ENCODE measurements around the gene DCTN3. TPM values are rescaled to one million over a fixed set of nuclear protein-coding genes. Genes with fewer than 3 reads are reported as not detected.
A peak's percentile ranks its signal among the peaks of the same experiment; 100 is the strongest.

Gene DCTN3
- total RNA-seq, 3 donors from 2014 or later (not counting 1 experiment from before 2014, with no cell fraction given): 135 to 171 (median 147) TPM

DNA sequence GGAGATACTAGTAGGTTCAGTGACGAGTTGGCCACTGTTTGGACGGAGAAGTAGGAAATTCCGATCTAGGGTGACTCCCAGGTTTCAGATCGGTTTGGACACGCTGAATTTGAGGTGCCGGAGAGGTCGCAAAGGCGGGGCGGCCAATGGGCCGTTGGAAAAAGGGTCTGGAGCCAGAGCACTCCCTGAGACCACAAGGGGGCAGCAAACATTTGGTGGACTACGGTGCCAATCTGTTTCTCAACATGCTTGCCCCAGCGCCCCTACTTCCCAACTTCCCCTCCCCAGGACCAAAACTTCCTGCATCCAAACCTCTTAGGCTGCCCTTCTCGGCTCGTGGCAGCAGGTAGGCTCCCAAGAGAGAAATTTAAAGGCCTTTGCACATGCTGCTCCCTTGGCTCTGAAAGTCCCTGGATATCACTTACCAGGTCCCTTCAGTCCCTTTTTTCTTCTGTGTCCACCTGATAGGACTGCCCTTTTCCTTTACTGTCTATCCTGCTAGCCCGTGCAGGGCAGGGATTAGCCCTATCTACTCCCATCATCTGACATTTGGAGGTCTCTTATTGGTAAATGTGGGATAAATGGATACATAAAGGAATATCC lies 7.4 kb downstream of the DCTN3 start:
- H3K4me3 Mint-ChIP-seq: peak overlapping the region; percentile 92
- peak overlapping the region; percentile 92 to 96 for H3K27ac Mint-ChIP-seq
- H3K4me1 Mint-ChIP-seq: peaks cover 29 to 36% of the 10 kb centered on the region in 2 donors
- DNase-seq (peak; percentile 58 to 88), ATAC-seq (peak; percentile 24 to 44 (median 27))
- Histone ChIP-seq H3K27me3 (ENCODE audit: control insufficient read depth, insufficient read depth, low read length) (no peaks in the 10 kb centered on the region), H3K4me3 (ENCODE audit: low read length) (peak overlapping the region; percentile 72), H3K27ac (ENCODE audit: low read length) (peak overlapping the region; percentile 96), H3K36me3 (ENCODE audit: control insufficient read depth, insufficient read depth, low read length) (peaks cover 24% of the 10 kb centered on the region), H3K4me1 (ENCODE audit: control insufficient read depth, insufficient read depth, low read length) (peaks cover 24% of the 10 kb centered on the region), H3K9me3 (ENCODE audit: control insufficient read depth, insufficient read depth, low read length) (no peaks in the 10 kb centered on the region)
- 2% methylated on average over 14 of the region's 15 CpGs for WGBS (ENCODE audit: insufficient coverage)
- intact Hi-C loops (cut with micrococcal nuclease): loop anchor here (1.0 to 5.0 kb wide), 4 partner anchors 7 to 154 kb away; partner anchors contain the start of genes DCTN3, DNAI1, FAM219A and GALT
- H3K9me3 Mint-ChIP-seq: no peaks in the 10 kb centered on the region
- H3K36me3 Mint-ChIP-seq: peaks cover 7% of the 10 kb centered on the region
- TF ChIP-seq, protein P1, sequence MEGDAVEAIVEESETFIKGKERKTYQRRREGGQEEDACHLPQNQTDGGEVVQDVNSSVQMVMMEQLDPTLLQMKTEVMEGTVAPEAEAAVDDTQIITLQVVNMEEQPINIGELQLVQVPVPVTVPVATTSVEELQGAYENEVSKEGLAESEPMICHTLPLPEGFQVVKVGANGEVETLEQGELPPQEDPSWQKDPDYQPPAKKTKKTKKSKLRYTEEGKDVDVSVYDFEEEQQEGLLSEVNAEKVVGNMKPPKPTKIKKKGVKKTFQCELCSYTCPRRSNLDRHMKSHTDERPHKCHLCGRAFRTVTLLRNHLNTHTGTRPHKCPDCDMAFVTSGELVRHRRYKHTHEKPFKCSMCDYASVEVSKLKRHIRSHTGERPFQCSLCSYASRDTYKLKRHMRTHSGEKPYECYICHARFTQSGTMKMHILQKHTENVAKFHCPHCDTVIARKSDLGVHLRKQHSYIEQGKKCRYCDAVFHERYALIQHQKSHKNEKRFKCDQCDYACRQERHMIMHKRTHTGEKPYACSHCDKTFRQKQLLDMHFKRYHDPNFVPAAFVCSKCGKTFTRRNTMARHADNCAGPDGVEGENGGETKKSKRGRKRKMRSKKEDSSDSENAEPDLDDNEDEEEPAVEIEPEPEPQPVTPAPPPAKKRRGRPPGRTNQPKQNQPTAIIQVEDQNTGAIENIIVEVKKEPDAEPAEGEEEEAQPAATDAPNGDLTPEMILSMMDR (IDR thresholded peaks at IDR 0.05): peak; percentile 80
- H3K27me3 Mint-ChIP-seq (ENCODE audit: low read depth in 2 of 2): no peaks in the 10 kb centered on the region

DNA sequence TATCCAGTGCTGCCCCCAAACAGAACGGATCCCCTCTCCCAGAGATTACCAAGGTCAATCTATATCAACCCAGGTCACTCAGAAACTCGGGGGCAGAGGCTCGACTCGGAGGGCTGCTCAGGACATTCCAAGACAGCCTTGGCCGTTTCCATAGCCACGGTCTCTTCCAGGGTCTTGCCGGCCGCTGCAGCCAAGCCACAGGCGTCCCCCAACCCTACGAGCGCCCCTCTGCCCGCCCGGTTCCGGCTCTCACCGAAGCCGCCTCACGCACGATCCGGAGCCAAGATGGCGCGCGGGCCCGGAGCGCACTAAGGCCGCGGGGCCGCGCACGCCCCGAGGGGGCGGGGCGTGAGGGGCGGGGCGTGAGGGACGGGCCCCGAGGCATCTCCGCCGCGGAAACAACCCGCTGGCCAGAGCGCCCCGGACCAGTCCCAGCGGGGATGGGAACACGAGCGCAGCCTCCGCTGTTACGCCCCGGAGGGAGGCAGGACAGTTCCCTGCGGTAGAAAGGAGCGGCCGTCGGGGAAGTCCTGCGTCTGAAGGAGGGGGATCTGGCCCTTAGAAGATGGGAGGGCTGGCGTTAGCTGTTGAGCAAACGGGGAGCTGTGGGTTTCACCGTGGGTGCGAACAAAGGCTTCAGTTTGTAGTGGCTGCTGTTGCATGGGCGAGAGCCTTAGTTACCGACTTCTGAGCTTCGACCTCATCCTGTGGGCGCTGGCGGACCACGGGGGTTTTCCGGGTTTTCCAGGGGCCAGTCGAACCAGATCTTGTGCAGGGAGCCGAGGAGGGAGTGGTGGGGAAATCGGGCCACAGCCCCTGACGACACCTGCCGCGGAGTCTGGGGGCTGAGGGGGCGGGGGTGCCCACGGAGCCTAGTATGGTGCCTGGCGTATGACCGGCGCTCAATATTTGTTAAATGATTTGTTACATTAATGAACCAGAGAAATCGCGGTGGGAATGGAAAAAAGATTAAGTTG lies 8.2 kb downstream of the DCTN3 start, which contains the start of gene RPP25L:
Gene RPP25L, minus strand, starts transcription at position 287 of the 977 bp plus-strand sequence. CDS start 801 bp downstream, outside the sequence.
- Histone ChIP-seq H3K27me3 (ENCODE audit: control insufficient read depth, insufficient read depth, low read length) (no peaks in the 10 kb centered on the region), H3K4me3 (ENCODE audit: low read length) (peak within 1 kb of the TSS; percentile 72), H3K4me1 (ENCODE audit: control insufficient read depth, insufficient read depth, low read length) (peaks cover 24% of the 10 kb centered on the region), H3K9me3 (ENCODE audit: control insufficient read depth, insufficient read depth, low read length) (no peaks in the 10 kb centered on the region), H3K36me3 (ENCODE audit: control insufficient read depth, insufficient read depth, low read length) (peaks cover 17% of the 10 kb centered on the region), H3K27ac (ENCODE audit: low read length) (peak within 1 kb of the TSS; percentile 96)
- Mint-ChIP-seq H3K27me3 (ENCODE audit: low read depth in 2 of 2) (no peaks in the 10 kb centered on the region), H3K27ac (peak within 1 kb of the TSS; percentile 92 to 96), H3K9me3 (no peaks in the 10 kb centered on the region), H3K4me1 (peaks cover 29 to 36% of the 10 kb centered on the region in 2 donors), H3K36me3 (peaks cover 7% of the 10 kb centered on the region), H3K4me3 (peak within 1 kb of the TSS; percentile 92)
- TF ChIP-seq, protein P1 (IDR thresholded peaks at IDR 0.05): no peak
- DNase-seq (peak; percentile 91 to 93), ATAC-seq (peak; percentile 85 to 97 (median 89))
- WGBS (ENCODE audit: insufficient coverage): under 1% methylated on average over 77 of the region's 77 CpGs
- intact Hi-C loops (cut with micrococcal nuclease): loop anchor here (1.0 to 5.0 kb wide), 3 partner anchors 8 to 153 kb away; partner anchors contain the start of genes DCTN3, DNAI1, FAM219A and GALT

DNA sequence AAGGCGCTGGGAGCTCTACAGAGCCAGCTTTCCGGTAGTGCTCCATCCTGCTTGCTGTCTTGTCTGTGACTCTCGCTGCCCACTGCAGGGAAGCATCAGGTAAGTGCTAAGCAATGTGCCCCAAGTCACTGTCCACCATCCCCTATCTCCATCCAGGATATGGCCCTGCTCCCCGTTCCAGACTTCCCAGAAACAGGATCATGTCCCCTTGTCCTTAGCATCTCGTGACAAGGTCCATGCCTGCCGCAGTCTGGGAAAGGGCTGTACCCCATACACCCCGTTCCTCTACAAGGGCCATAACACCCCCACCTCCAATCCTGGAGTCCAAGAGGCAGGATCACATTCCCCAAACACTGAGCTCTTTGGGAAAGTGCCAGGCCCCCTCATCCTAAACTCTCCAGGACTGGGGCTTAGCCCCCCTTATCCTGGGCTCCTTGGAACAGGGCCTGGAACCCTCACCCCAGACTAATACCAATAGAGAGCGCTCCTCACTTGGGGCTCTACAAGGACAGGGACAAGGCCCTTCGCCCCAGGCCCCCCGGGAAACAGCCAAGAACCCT lies 9.0 kb downstream of the DCTN3 start:
- ATAC-seq: no peak
- Histone ChIP-seq H3K27me3 (ENCODE audit: control insufficient read depth, insufficient read depth, low read length) (no peaks in the 10 kb centered on the region), H3K9me3 (ENCODE audit: control insufficient read depth, insufficient read depth, low read length) (no peaks in the 10 kb centered on the region), H3K4me3 (ENCODE audit: low read length) (peak overlapping the region; percentile 72), H3K27ac (ENCODE audit: low read length) (peak overlapping the region; percentile 96), H3K4me1 (ENCODE audit: control insufficient read depth, insufficient read depth, low read length) (peaks cover 24% of the 10 kb centered on the region), H3K36me3 (ENCODE audit: control insufficient read depth, insufficient read depth, low read length) (peaks cover 9% of the 10 kb centered on the region)
- 71% methylated on average over 10 of the region's 10 CpGs for WGBS (ENCODE audit: insufficient coverage)
- Mint-ChIP-seq H3K27me3 (ENCODE audit: low read depth in 2 of 2) (no peaks in the 10 kb centered on the region), H3K9me3 (no peaks in the 10 kb centered on the region), H3K36me3 (peaks cover 5% of the 10 kb centered on the region), H3K4me3 (peak overlapping the region; percentile 92), H3K27ac (peak overlapping the region; percentile 92 to 96), H3K4me1 (peaks cover 29 to 36% of the 10 kb centered on the region in 2 donors)
- DNase-seq: peak in 1 of 2 donors; percentile 35
- TF ChIP-seq, protein P1 (IDR thresholded peaks at IDR 0.05): no peak
- intact Hi-C loops (cut with micrococcal nuclease): loop anchor here (5.0 kb wide), 1 partner anchor 36 kb away; the partner anchor contains the start of gene GALT

All from natural killer cell (primary cell).